ENCODE data around the gene GATA5.

GRCh38 chr20:62458275-62459251 lies 17.2 kb downstream of the GATA5 start:
- TF ChIP-seq SUZ12 (IDR thresholded peaks at IDR 0.05; ENCODE audit: extremely low read depth, insufficient read depth, insufficient read length): no peak
- TF ChIP-seq ZNF274 (IDR thresholded peaks at IDR 0.05; ENCODE audit: low read depth, low read length): no peak

Measured in NT2/D1 (cell line).